Activated naive CD8-positive, alpha-beta T cell treated with anti-CD3 and anti-CD28 coated beads, Interleukin-2, amount 50 U/mL, for 24 hours (primary cell): Measurements from ENCODE around the gene TP53I11.

Experiments used
- ATAC-seq: fragments of 150-1000 bp; cut with Tn5 transposase; one replicate; pipeline ENCODE4 v1.10.0; 2021
- DNase-seq: peaks from one replicate; pipeline ENCODE4 v3.0.0; 2021
- H3K27ac Mint-ChIP-seq: one replicate; pipeline ENCODE4 v1.8.0; 2021; ENCODE audit warnings: mild to moderate bottlenecking, mixed read lengths
- H3K27me3 Mint-ChIP-seq: one replicate; pipeline ENCODE4 v1.8.0; 2021; ENCODE audit warnings: mixed read lengths
- H3K36me3 Mint-ChIP-seq: one replicate; pipeline ENCODE4 v1.8.0; 2021; ENCODE audit warnings: low read depth, mixed read lengths
- H3K4me1 Mint-ChIP-seq: one replicate; pipeline ENCODE4 v1.8.0; 2021; ENCODE audit warnings: mixed read lengths
- H3K4me3 Mint-ChIP-seq: one replicate; pipeline ENCODE4 v1.8.0; 2021; ENCODE audit warnings: mild to moderate bottlenecking, moderate library complexity, mixed read lengths
- H3K9me3 Mint-ChIP-seq: one replicate; pipeline ENCODE4 v1.8.0; 2021; ENCODE audit warnings: mixed read lengths

The TP53I11 gene

DNA sequence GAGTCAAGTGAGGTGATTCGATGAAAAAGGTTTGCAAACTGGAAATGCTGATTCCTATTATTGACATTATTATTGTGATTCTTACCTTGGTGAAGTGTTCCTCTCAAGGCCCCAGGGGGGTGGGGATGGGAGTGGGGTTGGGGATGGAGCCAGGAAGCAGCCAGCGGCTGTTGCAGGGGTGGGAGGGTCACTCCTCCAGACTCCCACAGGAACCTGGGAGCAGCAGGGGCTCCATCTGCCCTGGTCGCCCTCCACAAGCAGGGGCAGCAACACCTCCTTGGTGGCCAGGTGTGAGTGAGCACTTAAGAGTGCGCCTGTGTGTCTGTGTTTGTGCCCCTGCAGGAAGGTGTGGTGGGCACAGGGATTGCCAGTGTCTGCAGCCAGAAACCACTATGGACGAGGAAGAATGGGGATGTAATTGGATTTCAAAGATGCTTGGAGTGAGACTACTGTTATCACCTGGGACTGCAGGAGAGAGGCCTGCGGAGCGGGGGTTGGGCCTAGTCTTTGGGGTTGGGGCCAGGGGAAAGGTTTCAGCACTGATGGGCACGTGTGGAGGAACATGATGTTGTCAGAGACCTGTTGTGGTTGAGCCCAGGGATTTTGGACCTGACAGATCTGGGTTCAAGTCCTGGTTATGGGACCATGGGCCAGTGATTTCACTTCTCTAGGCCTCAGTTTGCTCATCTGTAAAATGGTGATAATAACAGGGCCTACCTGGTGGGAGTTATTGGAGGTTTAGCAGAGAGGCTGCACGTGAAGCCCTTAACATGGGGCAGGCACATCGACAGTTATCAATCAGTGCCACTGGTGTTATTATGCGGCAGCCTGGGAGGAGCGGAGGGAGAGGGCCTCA lies 3.6 kb upstream of the TP53I11 start:
- ATAC-seq (no peak), DNase-seq (no peak)
- Mint-ChIP-seq H3K27ac (no peak overlapping the region), H3K36me3 (no peaks in the 10 kb centered on the region), H3K4me3 (no peak overlapping the region), H3K9me3 (no peaks in the 10 kb centered on the region), H3K27me3 (no peaks in the 10 kb centered on the region), H3K4me1 (peaks cover 22% of the 10 kb centered on the region)

DNA sequence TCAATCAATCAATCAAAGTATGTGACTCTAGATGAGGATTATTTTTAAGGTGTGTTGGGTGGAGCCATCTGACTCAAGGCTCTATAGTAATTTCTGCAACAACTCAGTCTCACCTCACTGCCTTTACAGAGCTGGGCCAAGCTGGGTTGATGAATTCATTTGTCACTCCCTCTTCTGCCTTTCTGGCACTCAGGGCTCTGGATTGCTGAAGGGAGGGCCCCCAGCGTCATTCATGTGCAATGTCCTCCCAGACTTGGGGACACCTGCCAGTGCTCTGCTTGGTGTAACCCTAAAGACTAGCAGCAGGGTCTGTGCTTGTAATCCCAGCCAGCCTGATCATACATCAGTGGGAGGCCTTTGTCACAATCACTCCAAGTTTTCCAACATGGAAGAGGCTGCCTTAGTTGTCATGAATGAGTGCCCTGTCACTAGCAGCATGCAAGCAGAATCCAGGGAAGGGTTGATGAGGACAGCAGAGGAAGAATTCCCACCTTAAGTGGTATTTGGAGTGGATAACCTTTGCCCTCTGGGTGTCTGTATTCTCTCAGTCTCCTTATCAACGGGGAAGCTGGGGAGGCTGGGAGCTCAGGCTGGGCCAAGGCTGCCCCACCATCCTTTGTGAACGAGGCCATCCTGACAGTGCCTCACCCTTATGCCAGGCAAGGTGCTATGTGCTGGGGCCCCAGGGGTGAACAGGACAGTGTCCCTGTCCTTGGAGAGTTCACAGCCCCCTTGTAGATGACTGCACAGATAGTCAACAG lies 2.0 kb upstream of the TP53I11 start:
- DNase-seq (no peak), ATAC-seq (no peak)
- H3K4me3 Mint-ChIP-seq: no peak overlapping the region
- no peaks in the 10 kb centered on the region for H3K27me3 Mint-ChIP-seq
- H3K36me3 Mint-ChIP-seq: no peaks in the 10 kb centered on the region
- H3K9me3 Mint-ChIP-seq: no peaks in the 10 kb centered on the region
- H3K4me1 Mint-ChIP-seq: peaks cover 28% of the 10 kb centered on the region
- H3K27ac Mint-ChIP-seq: no peak overlapping the region

DNA sequence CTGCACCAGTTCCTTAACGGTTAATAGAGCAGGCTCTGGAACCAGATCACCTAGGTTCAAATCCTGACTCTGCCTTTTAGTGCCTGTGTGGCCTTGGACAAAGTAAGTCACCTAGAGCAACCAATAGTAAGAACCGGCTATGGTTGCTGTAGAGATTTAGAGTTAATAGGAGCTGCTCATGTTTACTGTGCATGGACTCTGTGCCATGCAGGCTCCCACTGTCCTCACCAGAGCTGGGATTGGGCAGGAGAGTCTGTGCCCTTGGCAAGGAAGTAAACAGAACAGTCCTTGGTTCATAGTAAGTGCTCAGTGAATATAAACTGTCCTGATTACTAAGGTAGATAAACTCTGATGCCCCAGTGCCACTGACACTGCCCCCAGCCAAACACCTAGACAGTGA lies 1.4 kb upstream of the TP53I11 start:
- DNase-seq (no peak), ATAC-seq (no peak)
- Mint-ChIP-seq H3K4me3 (no peak overlapping the region), H3K9me3 (no peaks in the 10 kb centered on the region), H3K4me1 (peaks cover 28% of the 10 kb centered on the region), H3K27ac (no peak overlapping the region), H3K36me3 (no peaks in the 10 kb centered on the region), H3K27me3 (no peaks in the 10 kb centered on the region)

DNA sequence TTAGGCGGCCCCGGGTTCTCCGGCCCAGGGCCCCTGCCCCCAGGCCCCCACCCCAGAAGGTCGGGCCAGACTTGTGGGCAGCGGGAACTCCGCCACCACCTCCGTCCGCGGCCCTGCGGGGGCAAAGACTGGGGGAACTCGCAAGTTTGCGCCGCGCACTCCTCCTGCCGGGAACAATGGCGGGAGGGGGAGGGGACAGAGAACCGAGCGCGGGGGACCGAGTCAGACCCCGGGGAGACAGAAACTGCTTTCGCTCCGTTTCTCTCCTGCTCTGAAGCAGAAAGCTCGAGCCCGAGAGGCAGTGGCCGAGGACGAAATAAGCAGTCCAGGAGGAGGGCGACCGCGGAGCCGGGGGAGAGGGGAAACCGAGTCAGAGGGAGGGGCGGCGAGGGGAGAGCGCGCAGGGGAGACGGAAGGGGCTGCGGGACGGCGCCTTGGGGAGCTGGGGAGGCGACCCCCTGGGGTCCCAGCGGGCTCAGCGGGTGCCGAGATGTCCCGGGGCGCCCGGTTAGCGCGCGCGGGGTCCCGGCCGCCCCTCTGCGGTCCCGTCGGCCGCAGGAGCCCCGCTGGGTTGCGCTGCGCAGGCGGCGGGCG lies 555 bp downstream of the TP53I11 start:
- ATAC-seq (no peak), DNase-seq (peak; percentile 58)
- Mint-ChIP-seq H3K4me1 (peaks cover 25% of the 10 kb centered on the region), H3K36me3 (no peaks in the 10 kb centered on the region), H3K4me3 (peak overlapping the region; percentile 73), H3K27ac (no peak overlapping the region), H3K9me3 (no peaks in the 10 kb centered on the region), H3K27me3 (no peaks in the 10 kb centered on the region)

DNA sequence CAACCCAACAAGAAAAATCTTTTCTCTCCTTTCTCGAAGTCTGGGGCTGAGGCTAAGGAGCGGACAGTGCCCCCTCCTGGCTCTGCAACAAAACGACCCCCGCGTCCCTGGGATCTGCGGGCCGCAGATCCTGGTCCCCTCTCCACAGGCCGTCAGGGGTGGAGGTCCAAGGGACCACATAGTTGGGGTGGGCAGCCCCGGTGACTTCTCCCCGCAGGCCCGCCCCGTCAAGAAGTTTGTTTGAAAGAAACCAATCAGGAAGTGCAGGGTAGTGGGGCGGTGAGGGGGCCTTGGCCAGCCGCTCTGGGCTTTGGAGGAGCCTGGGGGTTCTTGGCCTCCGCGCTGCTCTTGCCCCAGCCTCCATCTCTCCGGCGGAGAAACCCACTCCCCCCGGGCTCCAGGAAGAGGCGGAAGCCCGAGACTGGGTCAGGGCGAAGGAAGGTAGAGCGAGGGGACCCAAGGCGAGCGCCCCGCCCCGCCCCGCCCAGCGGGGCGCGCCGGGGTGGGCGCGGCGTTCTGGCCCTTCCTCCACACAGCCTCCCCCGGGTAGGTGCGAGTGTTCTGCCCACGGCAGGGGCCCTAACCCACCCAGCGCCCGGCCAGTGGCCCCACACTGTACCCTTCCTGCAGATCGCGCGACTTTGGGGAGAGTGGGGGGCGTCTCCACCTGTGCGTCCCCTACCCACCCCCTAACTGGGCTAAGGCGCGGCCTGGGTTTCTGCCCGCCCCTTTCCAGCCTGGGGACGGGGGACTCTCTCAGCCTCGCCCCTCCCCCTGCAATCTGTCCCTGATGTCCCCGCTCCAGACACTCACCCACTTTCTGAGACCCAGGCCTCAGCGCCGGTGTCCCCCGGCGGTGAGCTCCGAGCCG lies 1.3 kb downstream of the TP53I11 start:
- peaks cover 24% of the 10 kb centered on the region for H3K4me1 Mint-ChIP-seq

DNA sequence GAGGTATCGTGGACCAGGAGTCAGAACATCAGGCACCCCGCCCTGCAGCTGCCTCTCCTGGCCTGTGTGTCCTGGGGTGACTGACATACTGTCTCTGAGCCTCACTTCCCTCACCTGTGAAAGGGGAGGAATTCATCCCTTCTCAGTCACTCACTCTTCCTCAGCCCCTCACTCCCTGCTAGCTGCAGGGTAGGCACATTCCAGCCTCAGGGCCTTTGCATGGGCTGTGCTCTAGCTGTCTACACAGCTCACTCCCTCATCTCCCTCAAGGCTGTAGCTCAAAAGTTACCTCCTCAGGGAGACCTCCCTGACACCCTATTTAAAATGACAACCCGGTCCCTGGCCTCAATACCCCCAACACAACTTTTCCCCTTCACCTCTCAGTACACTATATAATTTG lies 2.5 kb downstream of the TP53I11 start:
- no peak for DNase-seq
- ATAC-seq: no peak
- Mint-ChIP-seq H3K27ac (no peak overlapping the region), H3K27me3 (no peaks in the 10 kb centered on the region), H3K36me3 (no peaks in the 10 kb centered on the region), H3K4me3 (no peak overlapping the region), H3K9me3 (no peaks in the 10 kb centered on the region), H3K4me1 (peaks cover 34% of the 10 kb centered on the region)

More for the DNA sequence above, 1.3 kb downstream of the TP53I11 start:
- H3K4me3 Mint-ChIP-seq: peak overlapping the region; percentile 73
- ATAC-seq (peak; percentile 21), DNase-seq (peak; percentile 55)
- no peak overlapping the region for H3K27ac Mint-ChIP-seq
- H3K27me3 Mint-ChIP-seq: no peaks in the 10 kb centered on the region
- no peaks in the 10 kb centered on the region for H3K9me3 Mint-ChIP-seq
- no peaks in the 10 kb centered on the region for H3K36me3 Mint-ChIP-seq

DNA sequence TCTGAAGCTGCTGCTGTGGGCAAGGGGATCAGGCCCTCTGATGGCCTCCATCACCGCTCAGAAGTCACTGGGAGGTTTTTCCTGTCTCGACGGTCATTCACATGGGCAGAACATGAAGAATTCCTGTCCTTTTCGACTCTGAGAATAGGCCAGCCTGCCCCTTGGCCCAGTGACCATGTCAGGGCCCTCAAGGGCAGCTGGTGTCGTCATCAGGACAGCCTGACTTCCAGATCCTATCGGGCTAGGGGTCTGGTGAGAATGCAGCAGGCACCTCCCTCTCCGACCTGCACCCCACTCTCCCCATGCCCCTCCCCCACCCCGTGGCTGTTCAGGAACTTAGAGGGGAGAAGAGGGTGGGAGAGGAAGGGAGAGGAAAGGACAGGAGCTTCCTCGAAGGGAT lies 3.6 kb downstream of the TP53I11 start:
- ATAC-seq: no peak
- Mint-ChIP-seq H3K4me1 (peaks cover 44% of the 10 kb centered on the region), H3K4me3 (no peak overlapping the region), H3K36me3 (no peaks in the 10 kb centered on the region), H3K27me3 (no peaks in the 10 kb centered on the region), H3K9me3 (no peaks in the 10 kb centered on the region), H3K27ac (no peak overlapping the region)
- no peak for DNase-seq

DNA sequence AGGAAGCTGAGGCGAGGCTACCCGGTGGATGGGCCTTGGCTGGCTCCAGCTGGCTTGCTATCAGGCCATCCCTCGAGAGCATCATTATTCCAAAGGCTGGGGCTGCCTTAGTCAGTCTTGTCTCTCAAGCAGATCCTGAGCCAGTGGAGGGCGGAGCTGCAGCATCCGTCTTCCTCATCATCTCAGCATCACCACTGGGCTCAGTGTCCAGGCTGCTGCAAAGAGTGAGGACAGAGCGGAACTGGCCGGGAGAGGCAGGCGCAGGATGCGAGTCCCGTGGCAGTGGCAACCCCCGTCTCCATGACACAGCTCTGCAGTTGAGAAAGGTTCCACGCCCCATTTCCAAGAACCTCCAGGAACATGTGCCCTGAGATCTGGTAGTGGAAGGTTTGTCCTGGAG lies 4.4 kb downstream of the TP53I11 start:
- peaks cover 45% of the 10 kb centered on the region for H3K4me1 Mint-ChIP-seq
- H3K4me3 Mint-ChIP-seq: no peak overlapping the region
- H3K36me3 Mint-ChIP-seq: no peaks in the 10 kb centered on the region

DNA sequence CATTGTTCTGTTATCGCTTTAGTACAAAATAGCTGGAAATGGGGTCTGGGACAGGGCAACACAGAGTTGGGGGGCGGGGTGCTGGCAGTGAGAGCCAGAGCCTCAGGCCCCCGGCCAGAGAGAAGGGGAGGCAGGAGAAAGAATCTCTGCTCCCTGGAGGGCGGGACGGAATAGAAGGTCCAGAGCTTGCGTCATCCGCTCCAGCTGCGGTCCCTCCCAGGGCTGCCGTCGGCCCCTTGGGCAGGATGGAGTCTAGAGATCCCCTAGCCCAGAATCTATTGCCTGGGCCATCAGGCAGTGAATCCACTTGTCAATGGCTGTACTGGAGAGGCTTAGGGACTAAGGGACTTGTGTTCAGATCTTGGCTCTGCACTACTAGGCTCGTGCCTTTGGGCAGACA lies 5.0 kb downstream of the TP53I11 start:
- no peak for DNase-seq
- peaks cover 43% of the 10 kb centered on the region for H3K4me1 Mint-ChIP-seq
- no peak overlapping the region for H3K4me3 Mint-ChIP-seq
- H3K9me3 Mint-ChIP-seq: no peaks in the 10 kb centered on the region
- H3K36me3 Mint-ChIP-seq: no peaks in the 10 kb centered on the region
- H3K27me3 Mint-ChIP-seq: no peaks in the 10 kb centered on the region
- no peak overlapping the region for H3K27ac Mint-ChIP-seq
- no peak for ATAC-seq

More for the DNA sequence above, 4.4 kb downstream of the TP53I11 start:
- ATAC-seq (no peak), DNase-seq (no peak)
- Mint-ChIP-seq H3K9me3 (no peaks in the 10 kb centered on the region), H3K27me3 (no peaks in the 10 kb centered on the region), H3K27ac (no peak overlapping the region)

DNA sequence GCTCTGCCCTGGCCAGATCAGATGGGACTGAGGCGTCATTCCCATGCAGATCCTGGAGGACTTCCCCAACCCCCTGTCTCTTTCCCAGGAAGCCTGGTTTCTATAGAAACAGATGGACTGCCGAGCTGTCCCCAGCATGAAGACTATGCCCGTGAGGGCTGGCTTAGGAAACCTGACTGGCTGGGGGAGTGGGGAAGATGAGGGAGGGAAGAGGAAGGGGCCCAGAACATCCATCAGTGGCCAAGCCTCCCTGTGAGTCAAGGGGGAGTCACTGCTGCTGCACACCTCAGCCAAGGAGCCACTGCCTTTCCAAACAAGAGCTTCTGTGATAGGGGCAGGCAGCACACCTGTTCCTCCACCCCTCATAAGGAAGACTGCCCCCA lies 5.8 kb downstream of the TP53I11 start:
- ATAC-seq: no peak
- Mint-ChIP-seq H3K27ac (no peak overlapping the region), H3K27me3 (no peaks in the 10 kb centered on the region), H3K4me1 (peaks cover 43% of the 10 kb centered on the region), H3K9me3 (no peaks in the 10 kb centered on the region), H3K4me3 (no peak overlapping the region), H3K36me3 (no peaks in the 10 kb centered on the region)
- DNase-seq: no peak

DNA sequence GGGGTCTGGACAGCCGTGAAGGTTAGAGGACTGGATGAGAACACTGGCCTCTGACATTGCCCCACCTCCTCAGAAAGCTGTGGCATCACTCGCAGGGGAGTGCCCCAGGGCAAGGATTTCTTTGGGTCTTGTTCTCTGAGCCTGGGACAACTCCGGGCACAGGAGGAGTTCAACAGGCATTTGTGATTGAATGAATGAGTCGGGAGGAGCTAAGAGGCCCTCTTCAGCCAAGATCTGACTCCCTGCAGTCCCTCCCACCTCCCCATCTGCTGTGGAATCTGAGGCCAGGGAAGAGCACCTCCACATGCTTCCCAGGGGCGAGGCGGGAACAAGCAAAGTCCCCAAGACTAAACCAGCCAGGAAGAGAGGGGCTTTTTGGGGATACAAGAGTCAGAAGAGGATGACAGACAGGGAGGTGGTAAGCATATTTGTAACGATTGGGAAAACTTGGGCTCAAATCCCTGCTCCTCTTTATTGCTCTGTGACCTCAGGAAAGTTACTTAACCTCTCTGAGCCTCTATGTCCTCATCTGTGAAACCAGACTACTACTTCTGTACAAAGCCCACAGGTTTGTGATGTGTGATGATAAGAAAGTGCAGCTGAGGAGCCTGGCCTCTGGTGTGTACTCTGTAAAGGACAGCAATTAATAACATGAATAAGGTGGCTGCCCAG lies 6.4 kb downstream of the TP53I11 start:
- H3K27ac Mint-ChIP-seq: no peak overlapping the region
- peaks cover 42% of the 10 kb centered on the region for H3K4me1 Mint-ChIP-seq
- ATAC-seq (no peak), DNase-seq (no peak)
- no peaks in the 10 kb centered on the region for H3K27me3 Mint-ChIP-seq
- no peak overlapping the region for H3K4me3 Mint-ChIP-seq
- no peaks in the 10 kb centered on the region for H3K36me3 Mint-ChIP-seq
- H3K9me3 Mint-ChIP-seq: no peaks in the 10 kb centered on the region

DNA sequence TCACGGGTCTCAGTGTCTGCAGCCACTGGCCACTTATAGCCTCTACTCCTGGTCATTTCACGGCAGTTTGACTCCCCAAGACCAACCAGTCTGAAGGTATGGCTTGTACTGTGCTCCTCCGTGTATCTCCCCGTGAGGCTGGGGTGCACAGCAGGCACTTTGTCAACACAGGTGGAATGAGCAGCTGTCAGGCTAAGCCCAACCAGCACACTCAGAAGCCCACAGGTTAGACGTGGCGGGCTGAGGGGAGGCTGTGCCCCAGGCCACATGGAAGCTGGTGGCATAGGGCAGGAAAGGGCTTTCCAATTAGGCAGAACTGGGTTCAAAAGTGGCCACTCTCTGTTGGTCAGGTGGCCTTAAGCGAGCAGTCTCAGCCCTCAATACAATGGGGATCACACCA lies 7.0 kb downstream of the TP53I11 start:
- peaks cover 37% of the 10 kb centered on the region for H3K4me1 Mint-ChIP-seq
- no peaks in the 10 kb centered on the region for H3K27me3 Mint-ChIP-seq
- H3K27ac Mint-ChIP-seq: peak overlapping the region; percentile 27
- H3K9me3 Mint-ChIP-seq: no peaks in the 10 kb centered on the region
- H3K4me3 Mint-ChIP-seq: peak overlapping the region; percentile 23
- DNase-seq (no peak), ATAC-seq (no peak)
- no peaks in the 10 kb centered on the region for H3K36me3 Mint-ChIP-seq

DNA sequence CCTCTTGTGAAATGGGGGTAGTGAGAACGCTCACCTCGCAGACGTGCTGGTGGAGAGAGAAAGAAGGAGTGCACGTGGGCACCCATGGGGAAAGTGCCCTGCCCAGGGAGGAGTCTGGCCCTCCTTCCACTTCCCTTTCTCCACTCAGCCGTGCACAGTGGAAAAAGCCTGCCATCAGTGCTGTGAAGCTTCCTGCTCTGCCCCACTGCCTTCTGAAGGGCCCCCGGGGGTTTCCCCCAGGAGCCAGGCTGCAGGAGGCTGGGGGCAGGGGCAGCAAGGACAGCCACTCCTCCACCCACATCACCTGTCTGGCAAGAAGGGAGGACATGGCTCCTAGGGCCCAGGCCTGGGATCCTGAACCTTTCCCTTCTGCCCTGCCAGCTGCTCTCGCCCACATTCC lies 7.6 kb downstream of the TP53I11 start:
- H3K4me1 Mint-ChIP-seq: peaks cover 36% of the 10 kb centered on the region
- ATAC-seq: peak; percentile 94

More for the DNA sequence above, 7.6 kb downstream of the TP53I11 start:
- peak; percentile 63 for DNase-seq
- Mint-ChIP-seq H3K4me3 (peak overlapping the region; percentile 26), H3K27me3 (no peaks in the 10 kb centered on the region), H3K27ac (peak overlapping the region; percentile 82), H3K9me3 (no peaks in the 10 kb centered on the region), H3K36me3 (no peaks in the 10 kb centered on the region)
